ENCODE measurements around the gene POLR2F.
"Not testable (repeated sequence)": the region's sequence is repeated elsewhere in the genome, so short reads cannot be mapped to it uniquely, and the experiment has no call there.

POLR2F gene

DNA sequence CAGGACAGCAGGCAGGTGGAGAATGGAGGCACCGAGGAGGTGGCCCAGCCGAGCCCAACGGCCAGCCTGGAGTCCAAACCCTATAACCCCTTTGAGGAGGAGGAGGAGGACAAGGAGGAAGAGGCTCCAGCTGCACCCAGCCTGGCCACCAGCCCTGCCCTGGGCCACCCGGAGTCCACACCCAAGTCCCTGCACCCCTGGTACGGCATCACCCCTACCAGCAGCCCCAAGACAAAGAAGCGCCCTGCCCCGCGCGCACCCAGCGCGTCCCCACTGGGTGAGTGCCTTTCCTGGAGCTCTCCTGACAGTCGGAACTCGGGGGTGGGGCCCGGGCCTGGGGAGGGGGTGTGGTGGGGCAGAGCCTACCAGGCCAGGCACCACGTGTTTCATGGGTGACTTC, 27.7 kb upstream of the POLR2F start:
- DNase-seq (ENCODE audit: low read depth) = no peak

DNA sequence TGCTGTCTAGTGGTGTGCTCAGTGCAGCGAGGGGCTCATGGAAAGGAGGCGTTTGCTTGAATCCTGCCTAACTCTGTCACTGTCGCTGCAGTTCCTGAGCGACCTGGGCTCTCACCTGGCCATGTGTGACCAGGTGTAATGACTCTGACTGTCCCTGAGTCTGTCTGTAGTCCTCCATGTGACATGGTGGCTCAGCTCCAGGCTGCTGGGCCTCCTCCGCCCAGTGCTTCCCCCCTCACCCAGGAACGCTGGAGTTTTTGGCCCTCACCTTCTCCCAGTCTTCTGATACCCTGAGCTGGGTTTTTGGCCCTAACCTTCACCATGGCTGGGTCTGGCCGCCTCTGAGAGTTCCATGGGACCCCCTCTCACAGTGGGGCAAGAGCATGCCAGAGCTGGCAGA, 27.1 kb upstream of the POLR2F start:
- DNase-seq (ENCODE audit: low read depth) = no peak

DNA sequence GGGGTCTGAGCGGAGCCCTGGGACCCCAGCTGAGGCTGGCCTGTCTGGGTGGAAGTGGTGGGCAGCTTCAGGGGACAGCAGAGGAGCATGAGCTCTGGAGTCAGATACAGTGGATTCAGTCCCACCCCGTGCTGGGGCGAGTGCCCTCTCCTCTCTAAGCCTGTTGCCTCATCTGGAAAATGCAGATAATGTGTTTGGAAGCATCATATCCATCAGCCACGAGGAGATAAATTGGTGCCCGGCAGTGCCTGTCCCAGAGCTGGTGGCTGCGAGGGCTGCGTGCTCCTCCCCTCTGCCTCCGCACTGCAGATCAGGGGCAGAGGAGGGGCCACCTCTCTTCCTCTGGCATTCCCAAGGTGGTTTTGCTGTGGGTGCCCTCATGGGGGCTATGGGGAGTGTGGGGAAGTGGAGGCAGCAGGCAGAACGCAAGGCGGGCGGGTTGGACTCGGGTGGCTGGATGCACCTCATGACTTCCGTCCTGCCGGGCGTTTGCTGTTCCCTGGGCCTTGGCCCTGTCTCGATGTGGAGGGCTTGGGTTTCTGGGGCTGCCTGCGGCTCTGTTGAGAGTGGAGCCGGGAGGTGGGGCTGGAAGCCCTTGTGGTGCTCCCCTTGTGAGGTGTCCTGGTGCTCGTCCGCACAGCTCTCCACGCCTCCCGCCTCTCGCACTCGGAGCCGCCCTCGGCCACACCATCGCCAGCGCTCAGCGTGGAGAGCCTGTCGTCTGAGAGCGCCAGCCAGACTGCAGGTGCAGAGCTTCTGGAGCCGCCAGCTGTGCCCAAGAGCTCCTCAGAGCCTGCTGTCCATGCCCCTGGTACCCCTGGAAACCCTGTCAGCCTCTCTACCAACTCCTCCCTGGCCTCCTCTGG, 26.5 kb upstream of the POLR2F start:
- no peak for DNase-seq (ENCODE audit: low read depth)

DNA sequence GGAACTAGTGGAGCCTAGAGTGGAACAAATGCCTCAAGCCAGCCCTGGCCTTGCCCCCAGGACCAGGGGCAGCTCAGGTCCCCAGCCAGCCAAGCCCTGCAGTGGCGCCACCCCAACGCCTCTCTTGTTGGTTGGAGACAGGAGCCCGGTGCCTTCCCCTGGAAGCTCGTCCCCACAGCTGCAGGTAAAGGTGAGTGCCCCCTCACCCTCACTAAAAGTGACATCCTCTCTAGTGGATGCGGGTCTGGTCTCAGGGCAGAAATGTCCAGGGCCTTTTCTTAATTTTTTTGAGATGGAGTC, 25.9 kb upstream of the POLR2F start:
- no peak for DNase-seq (ENCODE audit: low read depth)

DNA sequence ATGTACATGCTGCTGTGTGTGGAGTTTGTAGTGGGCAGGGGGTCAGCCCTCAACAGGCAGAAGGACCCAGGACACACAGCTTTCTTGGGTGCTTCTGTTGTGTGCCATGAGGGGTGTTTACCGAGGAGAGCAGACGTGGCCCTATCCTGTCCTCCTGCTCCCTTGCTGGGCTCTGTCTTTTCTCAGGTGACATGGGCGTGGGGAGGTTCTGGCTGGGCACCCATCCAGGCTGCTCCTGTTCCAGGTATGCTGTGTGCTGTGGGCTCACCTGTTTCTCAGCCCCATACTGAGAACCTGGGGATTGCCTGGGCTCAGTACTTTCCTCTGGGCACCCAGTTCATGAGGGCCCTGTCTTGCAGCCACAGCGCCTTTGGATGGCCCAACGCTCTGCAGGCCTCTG, 24.1 kb upstream of the POLR2F start:
- DNase-seq (ENCODE audit: low read depth) = no peak

DNA sequence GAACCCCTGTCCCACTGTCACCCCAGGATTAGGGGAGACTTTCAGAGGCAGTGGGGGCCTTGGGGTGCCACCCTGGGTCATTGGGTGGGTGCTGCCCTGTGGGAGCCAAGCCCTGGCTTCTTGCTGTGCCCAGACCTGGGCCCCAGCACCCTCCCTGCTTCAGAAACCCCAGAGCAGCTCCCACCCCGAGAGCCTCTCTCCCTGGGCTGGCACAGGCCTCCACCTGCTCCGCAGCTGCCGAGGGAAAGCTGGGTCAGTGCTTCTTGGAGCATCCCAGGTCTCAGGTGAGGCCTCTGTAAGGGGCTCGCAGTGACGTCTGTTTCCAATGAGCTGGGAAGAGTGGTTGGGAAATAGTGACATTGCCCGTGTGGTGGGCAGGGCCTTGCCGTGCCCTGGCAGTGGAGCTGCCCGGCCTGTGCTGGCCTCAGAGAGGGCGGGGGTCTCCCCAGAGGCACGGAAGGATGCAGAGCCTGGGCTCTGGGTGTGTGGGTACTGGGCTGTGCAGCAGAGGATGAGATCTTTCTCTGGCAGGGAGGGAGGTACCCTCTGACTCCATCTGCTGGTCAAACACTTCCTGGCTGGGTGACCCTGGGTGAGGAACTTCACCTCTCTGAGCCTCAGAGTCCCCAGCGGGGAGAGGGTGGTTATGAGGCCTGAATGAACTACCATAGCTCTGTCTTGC, 23.1 kb upstream of the POLR2F start:
- no peak for DNase-seq (ENCODE audit: low read depth)

DNA sequence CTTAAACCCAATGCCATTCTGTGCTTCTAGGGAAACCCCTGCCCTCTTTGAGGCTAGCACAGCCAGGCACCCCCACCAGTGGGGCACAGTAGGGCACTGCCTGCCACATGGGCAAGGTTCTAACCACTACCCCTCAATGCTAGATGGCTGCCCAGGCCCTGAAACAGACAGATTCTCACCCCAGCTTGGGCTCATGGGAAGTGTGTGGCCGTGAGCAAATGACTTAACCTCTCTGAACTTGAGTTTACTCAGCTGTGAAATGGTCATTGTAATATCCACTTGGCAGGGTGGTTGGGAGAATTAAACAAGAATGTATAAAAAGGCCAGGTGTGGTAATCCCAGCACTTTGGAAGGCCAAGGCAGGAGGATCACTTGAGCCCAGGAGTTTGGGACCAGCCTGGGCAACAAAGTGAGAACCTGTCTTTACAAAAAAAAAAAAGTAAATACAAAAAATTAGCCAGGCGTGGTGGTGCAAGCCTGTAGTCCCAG, 22.5 kb upstream of the POLR2F start:
- no peak for DNase-seq (ENCODE audit: low read depth)

DNA sequence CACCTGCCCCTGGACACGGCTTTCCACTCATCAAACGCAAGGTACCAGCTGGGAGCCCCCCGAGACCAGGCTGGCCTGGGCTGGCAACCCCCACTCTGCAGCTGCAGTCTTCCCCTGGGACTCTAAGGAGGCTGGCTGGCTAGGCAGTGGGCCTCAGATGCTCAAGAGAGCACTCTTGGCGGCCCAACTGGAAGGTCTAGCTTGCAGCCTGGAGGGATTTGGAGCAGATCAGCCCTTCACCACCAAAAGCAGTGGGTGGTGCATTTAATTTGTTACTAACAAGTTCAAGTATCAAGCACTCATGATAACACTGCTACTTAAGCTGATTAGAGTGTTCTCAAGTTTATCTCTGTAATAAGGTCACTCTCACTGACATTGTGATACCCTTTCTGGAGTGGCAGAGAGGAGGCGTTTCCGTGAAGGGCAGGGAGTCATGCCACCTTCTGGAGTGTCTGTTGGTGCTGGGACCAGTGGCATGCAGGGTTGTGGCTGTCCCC, 21.6 kb upstream of the POLR2F start:
- no peak for DNase-seq (ENCODE audit: low read depth)

DNA sequence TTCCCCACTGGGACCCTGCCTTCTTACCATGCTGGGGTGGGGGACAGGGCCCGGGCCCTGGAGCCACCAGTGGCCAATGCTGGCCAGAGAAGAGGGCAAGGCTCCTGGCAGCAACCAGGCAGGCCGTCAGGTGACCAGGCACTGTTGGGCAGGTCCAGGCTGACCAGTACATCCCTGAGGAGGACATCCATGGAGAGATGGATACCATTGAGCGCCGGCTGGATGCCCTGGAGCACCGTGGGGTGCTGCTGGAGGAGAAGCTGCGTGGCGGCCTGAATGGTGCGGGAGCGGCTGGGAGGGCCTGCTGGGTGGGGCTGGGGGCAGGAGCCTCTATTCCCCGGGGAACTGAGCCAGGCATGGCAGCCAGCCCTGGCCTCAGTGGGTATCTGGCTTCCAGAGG, 21.1 kb upstream of the POLR2F start:
- DNase-seq (ENCODE audit: low read depth) = no peak

DNA sequence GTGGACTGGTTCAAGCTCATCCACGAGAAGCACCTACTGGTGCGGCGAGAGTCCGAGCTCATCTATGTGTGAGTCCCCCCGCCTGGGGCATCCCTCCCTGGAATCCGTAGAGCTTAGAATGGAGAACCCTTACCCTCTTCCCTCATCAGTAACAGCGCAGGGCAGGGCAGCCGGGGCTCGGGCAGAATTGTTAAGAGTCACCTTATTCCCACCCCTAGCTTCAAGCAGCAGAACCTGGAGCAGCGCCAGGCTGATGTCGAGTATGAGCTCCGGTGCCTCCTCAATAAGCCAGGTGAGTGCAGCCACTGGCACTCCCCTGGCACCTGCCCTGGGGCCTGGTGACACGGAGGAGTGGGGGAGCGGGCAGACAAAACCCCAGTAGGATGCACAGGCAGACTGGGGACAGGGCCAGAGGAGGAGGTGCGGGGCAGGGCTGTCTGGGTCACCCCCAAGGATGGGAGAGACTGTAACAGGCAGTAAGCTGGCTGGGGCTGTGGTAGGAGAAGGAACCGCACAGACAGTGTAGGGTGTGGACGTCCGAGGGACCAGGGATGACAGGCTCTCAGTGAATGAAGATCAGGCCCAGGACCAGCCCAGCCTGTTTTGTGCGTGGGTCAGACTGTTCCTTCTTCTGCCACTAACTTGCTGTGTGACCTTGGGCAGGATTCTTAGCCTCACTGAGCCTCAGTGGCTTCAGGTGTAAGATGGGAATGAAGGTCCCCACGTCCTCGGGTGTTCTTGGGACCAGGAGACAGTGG, 20.5 kb upstream of the POLR2F start:
- no peak for DNase-seq (ENCODE audit: low read depth)

DNA sequence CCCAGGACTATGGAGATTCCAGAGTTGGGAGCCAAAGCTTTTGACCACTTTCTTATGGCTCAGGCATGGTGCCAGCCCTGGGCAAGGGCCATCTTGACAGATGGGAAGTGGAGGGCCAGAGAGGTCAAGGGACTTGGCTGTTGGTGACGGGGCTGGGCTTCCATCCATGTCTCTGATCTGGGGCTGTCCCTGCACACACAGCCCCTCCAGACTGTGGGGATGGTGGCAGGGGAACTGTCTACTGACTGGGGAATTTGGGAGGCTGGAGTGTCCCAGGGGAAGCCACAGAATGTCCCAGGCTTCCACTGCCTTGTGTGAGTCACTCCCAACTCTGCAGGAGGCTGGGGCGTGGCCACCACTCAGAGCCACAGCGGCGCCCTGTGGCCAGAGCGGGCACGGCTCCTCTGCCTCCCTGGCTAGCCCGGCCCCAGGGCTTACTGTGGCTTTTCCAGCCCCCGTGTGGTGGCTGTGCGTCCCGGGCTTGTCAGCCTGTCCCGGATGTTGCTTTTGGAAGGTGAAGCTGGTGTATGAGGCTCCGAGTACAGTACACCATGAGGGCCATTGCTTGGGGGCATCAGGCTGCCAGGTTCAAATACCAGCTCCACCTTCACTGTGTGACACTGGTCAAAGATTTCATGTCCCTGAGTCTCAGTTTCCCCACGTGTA, 19.7 kb upstream of the POLR2F start:
- peak; percentile 42 for DNase-seq (ENCODE audit: low read depth)

DNA sequence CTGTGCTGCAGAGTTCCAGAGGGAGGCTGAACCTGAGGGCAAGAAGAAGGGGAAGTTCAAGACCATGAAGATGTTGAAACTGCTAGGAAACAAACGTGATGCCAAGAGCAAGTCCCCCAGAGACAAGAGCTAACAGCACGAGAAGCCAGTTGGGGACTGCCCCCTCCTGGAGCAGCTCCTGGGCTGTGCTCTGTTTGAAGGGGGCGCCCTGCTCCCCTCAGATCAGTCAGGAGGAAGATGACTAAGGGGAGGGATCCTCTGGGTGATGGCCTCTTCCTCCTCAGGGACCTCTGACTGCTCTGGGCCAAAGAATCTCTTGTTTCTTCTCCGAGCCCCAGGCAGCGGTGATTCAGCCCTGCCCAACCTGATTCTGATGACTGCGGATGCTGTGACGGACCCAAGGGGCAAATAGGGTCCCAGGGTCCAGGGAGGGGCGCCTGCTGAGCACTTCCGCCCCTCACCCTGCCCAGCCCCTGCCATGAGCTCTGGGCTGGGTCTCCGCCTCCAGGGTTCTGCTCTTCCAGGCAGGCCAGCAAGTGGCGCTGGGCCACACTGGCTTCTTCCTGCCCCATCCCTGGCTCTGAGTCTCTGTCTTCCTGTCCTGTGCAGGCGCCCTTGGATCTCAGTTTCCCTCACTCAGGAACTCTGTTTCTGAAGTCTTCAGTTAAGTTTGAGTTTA, 12.7 kb upstream of the POLR2F start:
- no peak for DNase-seq (ENCODE audit: low read depth)

DNA sequence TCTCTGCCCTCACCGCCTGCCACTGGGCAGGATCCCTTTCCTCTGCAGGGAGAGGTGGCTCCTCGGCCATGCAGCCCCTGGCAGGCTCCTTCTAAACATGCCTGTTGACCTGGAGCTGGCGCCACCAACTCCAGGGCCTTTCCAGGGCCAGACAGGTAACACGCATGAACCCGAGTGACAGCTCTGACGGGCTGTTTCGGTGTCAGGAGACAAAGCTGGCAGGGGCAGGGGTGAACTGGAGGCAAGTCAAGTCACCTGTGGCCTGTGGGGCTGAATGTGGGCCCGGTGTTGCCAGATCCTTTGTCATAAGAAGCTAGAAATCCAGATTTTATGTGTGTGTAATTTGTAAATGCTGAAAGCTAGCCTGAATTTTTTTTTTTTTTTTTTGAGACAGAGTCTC, 11.4 kb upstream of the POLR2F start:
- no peak for DNase-seq (ENCODE audit: low read depth)

DNA sequence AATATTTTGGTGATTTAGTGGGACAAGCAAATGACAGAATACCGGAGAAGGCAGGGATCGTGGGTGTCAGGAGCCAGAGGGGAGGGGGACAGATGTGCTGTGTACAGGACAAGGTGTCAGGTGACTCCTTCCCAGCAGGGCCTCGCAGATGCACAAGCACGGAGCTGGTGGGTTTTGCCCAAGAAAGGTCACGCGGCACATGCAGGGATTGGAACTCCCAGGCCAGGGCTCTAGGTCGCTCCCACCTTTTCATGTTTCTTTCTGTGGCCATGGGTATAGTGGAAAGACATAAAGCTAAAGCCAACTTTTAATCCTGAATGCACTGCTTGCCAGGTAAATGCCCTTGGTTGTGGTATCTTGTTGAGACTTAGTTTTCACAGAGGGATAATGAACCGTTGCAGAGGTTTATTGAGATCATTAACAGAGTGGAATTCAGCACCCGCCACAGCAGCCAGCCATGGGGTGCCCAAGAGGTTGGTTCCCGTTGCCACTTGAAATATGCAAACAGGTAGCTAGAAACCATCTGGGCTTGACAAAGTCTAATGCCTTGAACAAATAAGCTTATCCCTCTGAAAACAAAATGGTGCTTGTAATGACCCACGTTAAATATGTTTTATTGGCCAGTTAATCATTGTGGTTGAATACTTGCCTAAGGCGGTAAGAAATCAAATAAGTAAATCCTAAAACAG, 10.2 kb upstream of the POLR2F start:
- DNase-seq (ENCODE audit: low read depth) = no peak

DNA sequence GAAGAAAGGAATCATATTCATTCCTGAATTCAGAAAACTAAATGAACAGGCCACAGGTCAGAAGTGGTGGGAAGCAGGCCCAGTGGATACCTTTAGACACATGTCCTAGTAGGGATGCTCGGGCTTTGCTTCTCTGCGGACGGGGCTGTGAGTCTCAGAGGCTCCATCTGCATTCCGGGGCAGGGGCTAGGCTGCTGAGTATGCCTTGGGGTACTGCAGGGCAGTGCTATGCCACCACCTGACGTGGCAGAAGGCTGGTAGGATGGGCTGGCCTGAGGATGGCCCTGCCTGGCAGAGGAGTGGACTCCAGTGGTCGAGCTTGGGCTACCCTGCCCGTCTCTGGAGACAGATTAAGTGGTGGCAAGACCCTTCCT, 9.7 kb upstream of the POLR2F start:
- DNase-seq (ENCODE audit: low read depth) = no peak

DNA sequence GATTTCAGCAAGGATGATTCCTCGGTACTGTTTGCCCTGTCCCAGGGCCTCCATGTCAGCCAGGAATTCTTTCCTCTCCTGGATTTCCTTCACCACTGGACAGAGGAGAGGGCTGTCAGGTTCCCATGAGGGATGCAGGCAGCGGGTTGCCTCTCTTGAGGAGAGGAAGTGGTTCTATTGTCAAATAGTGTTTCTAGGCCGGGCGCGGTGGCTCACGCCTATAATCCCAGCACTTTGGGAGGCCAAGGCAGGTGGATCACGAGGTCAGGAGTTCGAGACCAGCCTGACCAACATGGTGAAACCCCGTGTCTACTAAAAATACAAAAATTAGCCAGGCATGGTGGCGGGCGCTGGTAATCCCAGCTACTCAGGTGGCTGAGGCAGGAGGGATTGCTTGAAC, 9.1 kb upstream of the POLR2F start:
- not testable (repeated sequence) for DNase-seq (ENCODE audit: low read depth)

DNA sequence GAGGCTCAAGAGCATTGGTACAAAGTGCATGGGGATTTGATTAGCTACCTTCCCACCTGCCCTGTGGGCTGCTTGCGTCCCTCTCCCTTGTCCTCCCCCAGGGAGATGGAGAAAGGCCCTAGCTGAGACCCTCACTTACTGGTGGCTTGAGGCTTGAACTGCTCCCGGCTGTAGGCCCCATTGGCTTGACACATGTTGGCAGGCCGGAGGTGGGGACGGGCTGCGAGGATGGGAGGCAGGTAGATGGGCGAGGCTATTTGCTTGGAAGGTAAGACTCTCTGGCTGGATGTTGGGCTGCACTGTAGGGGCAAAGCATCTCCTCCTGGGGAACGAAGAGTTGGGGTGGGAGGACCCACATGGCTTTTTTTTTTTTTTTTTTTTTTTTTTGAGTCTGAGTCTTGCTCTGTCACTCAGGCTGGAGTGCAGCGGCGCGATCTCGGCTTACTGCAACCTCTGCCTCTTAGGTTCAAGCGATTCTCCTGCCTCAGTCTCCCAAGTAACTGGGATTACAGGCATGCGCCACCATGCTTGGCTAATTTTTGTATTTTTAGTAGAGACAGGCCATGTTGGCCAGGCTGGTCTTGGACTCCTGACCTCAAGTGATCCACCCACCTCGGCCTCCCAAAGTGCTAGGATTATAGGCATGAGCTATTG, 6.2 kb upstream of the POLR2F start:
- DNase-seq (ENCODE audit: low read depth) = not testable (repeated sequence)

DNA sequence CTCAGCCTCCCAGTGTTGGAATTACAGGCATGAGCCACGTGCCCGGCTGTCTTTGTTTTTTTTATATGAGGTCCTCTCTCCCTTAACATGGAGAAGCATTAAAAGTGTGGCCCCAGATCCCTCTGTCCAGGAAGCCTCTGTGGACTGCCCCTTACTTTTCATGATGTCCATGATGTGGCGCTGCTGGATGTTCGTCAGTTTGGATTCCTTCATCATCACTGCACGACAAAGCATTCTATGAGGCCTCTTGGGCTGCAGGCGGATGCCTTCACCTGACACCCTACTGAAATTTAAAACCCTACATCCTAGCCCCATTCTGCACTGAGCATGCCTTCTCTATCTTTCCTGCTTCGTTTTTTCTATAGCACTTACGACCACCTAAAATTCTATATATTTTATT, 2.2 kb upstream of the POLR2F start:
- DNase-seq (ENCODE audit: low read depth) = no peak

DNA sequence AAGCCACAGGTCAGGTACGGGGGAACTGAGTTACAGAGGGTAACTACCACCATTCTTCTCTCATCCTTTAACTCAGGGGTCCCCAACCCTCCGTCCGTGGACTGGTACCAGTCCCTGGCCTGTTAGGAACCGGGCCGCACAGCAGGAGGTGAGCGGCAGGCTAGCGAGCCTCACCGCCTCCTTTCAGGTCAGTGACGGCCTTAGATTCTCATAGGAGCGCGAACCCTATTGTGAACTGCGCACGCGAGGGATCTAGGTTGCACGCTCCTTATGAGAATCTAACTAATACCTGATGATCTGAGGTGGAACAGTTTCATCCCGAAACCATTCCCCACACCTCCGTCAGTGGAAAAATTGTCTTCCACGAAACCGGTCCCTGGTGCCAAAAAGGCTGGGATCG, 870 bp upstream of the POLR2F start:
- not testable (repeated sequence) for DNase-seq (ENCODE audit: low read depth)

DNA sequence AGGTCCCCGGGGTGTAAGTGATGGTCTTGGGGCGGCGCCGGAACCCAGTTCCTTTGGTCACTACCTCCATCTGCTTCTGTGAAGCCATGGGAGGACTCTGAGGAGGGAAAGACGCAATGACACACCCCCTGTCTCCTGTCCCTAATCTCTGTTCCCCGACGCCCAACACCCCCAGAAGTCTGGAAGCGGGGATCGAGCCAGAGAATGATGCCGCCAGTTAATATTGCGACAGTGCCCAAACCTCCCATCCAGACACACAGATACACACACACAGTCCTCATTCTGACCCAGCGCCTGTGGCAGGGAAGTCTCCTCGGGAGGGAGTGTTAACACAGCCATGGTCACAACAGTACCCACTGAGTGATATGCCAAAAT, 450 bp upstream of the POLR2F start:
- no peak for DNase-seq (ENCODE audit: low read depth)

DNA sequence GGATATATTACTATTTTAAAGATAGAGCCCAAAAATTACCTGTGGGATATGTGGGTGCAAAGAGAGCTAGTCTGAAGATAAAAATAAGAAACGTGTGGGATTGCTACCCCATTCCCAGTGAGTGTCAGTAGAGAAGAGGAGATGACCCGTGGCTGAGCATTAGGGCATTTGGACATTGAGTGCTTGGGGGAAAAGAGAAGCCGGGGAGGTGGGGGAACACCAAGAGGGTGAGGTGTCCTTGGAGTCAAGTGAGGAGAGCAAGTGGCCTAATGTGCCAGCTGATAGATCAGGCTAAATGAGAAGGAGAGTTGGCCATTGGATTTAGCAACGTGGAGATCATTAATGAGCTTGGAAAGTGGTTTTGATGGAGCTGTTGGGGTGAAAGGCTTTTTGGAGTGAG, 1.2 kb downstream of the POLR2F start:
- no peak for DNase-seq (ENCODE audit: low read depth)
